Myometrial cell (primary cell): Measurements from ENCODE around the gene LIN9. TPM values are rescaled to one million over a fixed set of nuclear protein-coding genes. Genes with fewer than 3 reads are reported as not detected.

Source experiments
- total RNA-seq: library from RNA; depleted of rRNA; stranded (reverse); fragments of >200 nt; gene quantifications from 2 replicates; pipeline ENCODE4 v1.2.3, GENCODE V29; 2015

Gene LIN9
- 4.6 and 5.8 TPM in 2 replicates for total RNA-seq

DNA sequence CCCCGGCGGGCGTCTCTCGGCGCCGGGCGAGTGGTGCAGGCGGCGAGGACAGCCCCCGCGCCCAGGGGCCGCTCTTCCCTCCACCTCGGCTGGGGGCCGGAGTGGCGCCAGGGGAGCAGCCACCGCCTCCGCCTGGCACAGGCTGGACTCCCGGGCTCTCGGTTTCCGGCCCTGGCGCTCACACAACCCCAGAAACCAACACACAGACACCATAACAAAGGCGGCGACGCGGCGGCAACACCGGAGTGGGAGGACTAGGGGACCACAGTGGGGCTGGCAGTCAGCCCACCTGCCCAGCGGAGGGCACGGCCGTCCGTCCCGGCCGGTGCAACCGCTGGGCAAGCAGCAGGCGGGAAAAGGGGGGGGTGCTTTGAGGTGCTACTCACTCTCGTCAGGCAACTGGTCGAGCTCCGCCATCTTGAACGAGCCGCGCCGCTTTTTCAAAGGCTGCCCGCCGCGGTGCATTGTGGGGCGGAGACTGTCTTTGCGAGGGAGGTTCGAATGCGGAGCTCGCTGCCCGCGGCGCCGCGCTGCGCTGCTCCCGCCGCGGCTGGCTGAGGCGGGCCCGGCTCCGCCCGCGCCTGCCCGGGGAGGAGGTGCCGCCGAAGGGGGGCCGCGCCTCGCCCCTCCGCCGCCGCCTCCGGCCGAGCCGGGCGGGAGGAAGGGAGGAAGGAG is at the start of gene LIN9:
Gene LIN9 (minus strand): TSS at position 442 of the 675 bp plus-strand sequence. CDS start 25 bp downstream, at position 417.

GRCh38 chr1:226223157-226223785 is 85.7 kb downstream of the LIN9 start, which contains the start of gene MIXL1:
Gene MIXL1 (plus strand): TSS chr1:226223664. CDS start chr1:226223682, 18 bp downstream.

GRCh38 chr1:226186124-226187018 is 122.6 kb downstream of the LIN9 start, which contains the start of gene ACBD3:
Gene ACBD3 (minus strand): TSS chr1:226186741. CDS start chr1:226186675, 66 bp downstream.

Other genes starting within 250 kb of the LIN9 start
- 226 and 247 TPM in 2 replicates for gene H3-3A, start 246.4 kb downstream of the LIN9 start, total RNA-seq
- gene ACBD3, start 122.4 kb downstream of the LIN9 start, total RNA-seq = 54.8 and 79.8 TPM in 2 replicates
- not detected in 2 replicates for gene MIXL1, start 85.5 kb downstream of the LIN9 start, total RNA-seq
- gene PARP1, start 98.9 kb upstream of the LIN9 start, total RNA-seq = 118 and 130 TPM in 2 replicates
- not detected in 2 replicates for gene STUM, start 239.6 kb upstream of the LIN9 start, total RNA-seq